Keratinocyte (primary cell): ENCODE measurements around the gene C17orf58. TPM values are rescaled to one million over a fixed set of nuclear protein-coding genes. Genes with fewer than 3 reads are reported as not detected.

Experiments
- DNase-seq: peaks from one replicate; pipeline ENCODE4 v3.0.0-alpha.2; 2011; ENCODE audit warnings: low read depth, missing footprints, low spot score
- FAIRE-seq: peaks from 2 replicates; lab custom pipeline; 2011; peaks lifted over from hg19 to GRCh38; lab: Jason Lieb, UNC
- H2AFZ ChIP-seq: 2 replicates; pipeline ENCODE4 v1.6.0; 2012; ENCODE audit warnings: low read length, control low read depth, inconsistent platforms; ENCODE audit not compliant: control insufficient read depth
- H3K27ac ChIP-seq: 2 replicates; pipeline ENCODE4 v1.5.1; 2011; ENCODE audit warnings: low read length; ENCODE audit not compliant: control insufficient read depth, insufficient read depth
- H3K27me3 ChIP-seq: 3 replicates; pipeline ENCODE4 v1.6.0; 2011; ENCODE audit warnings: low read length; ENCODE audit not compliant: control insufficient read depth, insufficient read depth; ENCODE audit errors: extremely low read depth
- H3K36me3 ChIP-seq, 2 experiments: 2 replicates in 1 of 2; 3 replicates in 1 of 2; pipeline ENCODE4 v1.5.1; 2011; ENCODE audit warnings: low read length in 2 of 2, mild to moderate bottlenecking in 1 of 2; ENCODE audit not compliant: control insufficient read depth in 2 of 2, insufficient read depth in 2 of 2; ENCODE audit errors: extremely low read depth in 1 of 2
- H3K4me1 ChIP-seq: 3 replicates; pipeline ENCODE4 v1.5.1; 2011; ENCODE audit warnings: low read length; ENCODE audit not compliant: control insufficient read depth, insufficient read depth; ENCODE audit errors: extremely low read depth
- H3K4me2 ChIP-seq: 3 replicates; pipeline ENCODE4 v1.6.0; 2011; ENCODE audit warnings: low read depth, low read length; ENCODE audit not compliant: control insufficient read depth, insufficient read depth; ENCODE audit errors: extremely low read depth
- H3K4me3 ChIP-seq, 3 experiments: fragments of 200-600 bp in 1 of 3; sonication (generic) in 1 of 3; 2 replicates in 2 of 3; 3 replicates in 1 of 3; pipeline ENCODE4 v1.5.1; 2011 to 2016; ENCODE audit warnings: low read length in 3 of 3, mild to moderate bottlenecking in 3 of 3, control low read depth in 2 of 3, inconsistent platforms in 1 of 3, low read depth in 1 of 3, mixed read lengths in 1 of 3, mixed run types in 1 of 3, moderate library complexity in 1 of 3; ENCODE audit not compliant: control insufficient read depth in 2 of 3, insufficient read depth in 2 of 3; ENCODE audit errors: extremely low read depth in 1 of 3
- H3K79me2 ChIP-seq: 2 replicates; pipeline ENCODE4 v1.6.0; 2012; ENCODE audit warnings: low read length; ENCODE audit not compliant: control insufficient read depth, insufficient read depth
- H3K9ac ChIP-seq: 3 replicates; pipeline ENCODE4 v1.6.0; 2011; ENCODE audit warnings: low read length; ENCODE audit not compliant: control insufficient read depth, insufficient read depth; ENCODE audit errors: extremely low read depth
- H3K9me1 ChIP-seq: 3 replicates; pipeline ENCODE4 v1.6.0; 2011; ENCODE audit warnings: low read length; ENCODE audit not compliant: control insufficient read depth, insufficient read depth; ENCODE audit errors: extremely low read depth
- H3K9me3 ChIP-seq: 2 replicates; pipeline ENCODE4 v1.5.1; 2012; ENCODE audit warnings: low read depth, low read length; ENCODE audit not compliant: control insufficient read depth
- H4K20me1 ChIP-seq: 3 replicates; pipeline ENCODE4 v1.6.0; 2011; ENCODE audit warnings: low read length; ENCODE audit not compliant: control insufficient read depth, insufficient read depth; ENCODE audit errors: extremely low read depth
- EZH2 ChIP-seq: IDR thresholded peaks from one replicate; pipeline ENCODE4 v1.6.1; 2012; ENCODE audit warnings: inconsistent platforms, mild to moderate bottlenecking, low read length, moderate library complexity
- dilution Hi-C: fragments of 300-500 bp; cut with MboI; formaldehyde crosslinking; loops from one replicate; pipeline ENCODE4 v1.7.0; 2020; ENCODE audit warnings: low sequenced_read_pairs; ENCODE audit not compliant: extremely low pct_ligation_motif_present
- polyA plus RNA-seq, 5 experiments: library from polyadenylated mRNA; depleted of rRNA in 3 of 5; stranded (reverse) in 3 of 5; stranded (forward) in 1 of 5; unstranded in 1 of 5; fragments of >200 nt; gene quantifications; 1 replicate in 1 of 5; 2 replicates in 3 of 5; 3 replicates in 1 of 5; pipeline versions ENCODE4 v1.2.1 to v1.2.3, GENCODE V29; 2011 to 2012; ENCODE audit warnings: missing spikeins in 2 of 5, low read depth in 1 of 5, low replicate concordance in 1 of 5
- TF ChIP-seq, protein P1 (sequence below), 3 experiments: IDR thresholded peaks in 1 of 3; conservative IDR thresholded peaks in 1 of 3; optimal IDR thresholded peaks in 1 of 3; 2 replicates in 2 of 3; 3 replicates in 1 of 3; pipeline versions ENCODE3 to v1.5.1; 2011; ENCODE audit warnings: low read length in 3 of 3, mild to moderate bottlenecking in 3 of 3, moderate library complexity in 2 of 3, control low read depth in 1 of 3, inconsistent platforms in 1 of 3; ENCODE audit not compliant: insufficient read depth in 2 of 3; ENCODE audit errors: extremely low read depth in 1 of 3

The C17orf58 gene
- polyA plus RNA-seq, 1 donor (not counting 4 experiments of a cell fraction or from before 2014, with no cell fraction given): 6.1 TPM

DNA sequence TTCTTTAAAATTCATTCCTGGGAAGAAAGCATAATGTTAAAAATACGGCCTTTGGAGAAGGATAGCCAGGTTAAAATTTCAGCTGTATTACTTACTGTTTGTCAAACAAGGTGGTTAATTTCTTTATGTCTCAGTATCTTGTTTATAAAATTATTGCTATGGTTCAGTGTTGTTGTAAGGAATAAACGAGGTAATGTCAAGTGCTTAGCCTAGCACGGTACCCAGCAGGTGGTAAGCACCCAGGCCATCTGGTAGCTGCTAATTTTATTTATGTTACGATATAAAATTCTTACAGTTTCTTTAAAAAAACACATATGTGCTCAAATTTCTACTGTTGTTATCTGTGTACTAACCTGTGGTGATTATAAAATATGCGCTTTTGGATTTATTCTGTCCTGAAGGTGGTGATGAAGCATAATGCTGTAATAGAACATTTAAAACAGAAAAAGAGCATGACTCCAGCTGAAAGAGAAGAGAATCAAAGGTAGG is 48.9 kb downstream of the C17orf58 start:
- H3K27me3 ChIP-seq: no peaks in the 10 kb centered on the region
- H3K9me1 ChIP-seq: no peaks in the 10 kb centered on the region
- H3K9me3 ChIP-seq: no peaks in the 10 kb centered on the region
- H3K4me2 ChIP-seq: no peak overlapping the region
- no peak for FAIRE-seq
- H4K20me1 ChIP-seq: no peaks in the 10 kb centered on the region
- no peak overlapping the region for H3K4me3 ChIP-seq
- DNase-seq: no peak
- H3K4me1 ChIP-seq: no peaks in the 10 kb centered on the region
- no peak overlapping the region for H2AFZ ChIP-seq
- dilution Hi-C loops: no loop called here
- H3K27ac ChIP-seq: no peak overlapping the region
- H3K9ac ChIP-seq: no peak overlapping the region
- H3K36me3 ChIP-seq: peaks cover 11 to 15% of the 10 kb centered on the region in 2 experiments
- no peaks in the 10 kb centered on the region for H3K79me2 ChIP-seq
- TF ChIP-seq, protein P1, sequence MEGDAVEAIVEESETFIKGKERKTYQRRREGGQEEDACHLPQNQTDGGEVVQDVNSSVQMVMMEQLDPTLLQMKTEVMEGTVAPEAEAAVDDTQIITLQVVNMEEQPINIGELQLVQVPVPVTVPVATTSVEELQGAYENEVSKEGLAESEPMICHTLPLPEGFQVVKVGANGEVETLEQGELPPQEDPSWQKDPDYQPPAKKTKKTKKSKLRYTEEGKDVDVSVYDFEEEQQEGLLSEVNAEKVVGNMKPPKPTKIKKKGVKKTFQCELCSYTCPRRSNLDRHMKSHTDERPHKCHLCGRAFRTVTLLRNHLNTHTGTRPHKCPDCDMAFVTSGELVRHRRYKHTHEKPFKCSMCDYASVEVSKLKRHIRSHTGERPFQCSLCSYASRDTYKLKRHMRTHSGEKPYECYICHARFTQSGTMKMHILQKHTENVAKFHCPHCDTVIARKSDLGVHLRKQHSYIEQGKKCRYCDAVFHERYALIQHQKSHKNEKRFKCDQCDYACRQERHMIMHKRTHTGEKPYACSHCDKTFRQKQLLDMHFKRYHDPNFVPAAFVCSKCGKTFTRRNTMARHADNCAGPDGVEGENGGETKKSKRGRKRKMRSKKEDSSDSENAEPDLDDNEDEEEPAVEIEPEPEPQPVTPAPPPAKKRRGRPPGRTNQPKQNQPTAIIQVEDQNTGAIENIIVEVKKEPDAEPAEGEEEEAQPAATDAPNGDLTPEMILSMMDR (optimal IDR thresholded peaks at IDR 0.05 in 1 of 3, IDR thresholded peaks at IDR 0.05 in 1 of 3, conservative IDR thresholded peaks at IDR 0.05 in 1 of 3; ENCODE audit: extremely low read depth in 1 of 3, insufficient read depth in 2 of 3, low read length in 3 of 3): no peak
- TF ChIP-seq EZH2: no peak

DNA sequence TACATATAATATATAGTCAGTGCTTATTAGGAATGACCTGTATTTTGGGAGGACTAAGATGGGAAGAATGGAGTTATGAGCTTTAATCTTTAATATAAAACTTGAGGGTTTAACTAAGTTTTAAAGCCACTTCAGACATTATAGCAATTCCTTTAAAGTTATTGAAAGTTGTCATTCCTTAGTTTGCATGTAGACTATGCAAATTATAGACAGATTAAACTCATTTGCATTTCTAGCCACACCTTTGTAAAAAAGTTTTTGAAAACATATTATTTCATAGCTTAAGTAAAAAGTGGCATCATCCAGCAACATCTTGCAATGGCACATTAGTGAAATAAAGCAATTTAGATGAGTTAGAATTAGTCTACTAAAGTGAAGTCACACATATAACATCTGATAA is 49.8 kb downstream of the C17orf58 start:
- no peaks in the 10 kb centered on the region for H3K27me3 ChIP-seq
- dilution Hi-C loops: no loop called here
- no peaks in the 10 kb centered on the region for H4K20me1 ChIP-seq
- peaks cover 11 to 15% of the 10 kb centered on the region in 2 experiments for H3K36me3 ChIP-seq
- H3K4me3 ChIP-seq: no peak overlapping the region
- no peak for TF ChIP-seq EZH2
- TF ChIP-seq, protein P1 (optimal IDR thresholded peaks at IDR 0.05 in 1 of 3, IDR thresholded peaks at IDR 0.05 in 1 of 3, conservative IDR thresholded peaks at IDR 0.05 in 1 of 3; ENCODE audit: extremely low read depth in 1 of 3, insufficient read depth in 2 of 3, low read length in 3 of 3): no peak
- FAIRE-seq (no peak), DNase-seq (no peak)
- H3K9me3 ChIP-seq: no peaks in the 10 kb centered on the region
- H3K9me1 ChIP-seq: no peaks in the 10 kb centered on the region
- H2AFZ ChIP-seq: no peak overlapping the region
- H3K27ac ChIP-seq: no peak overlapping the region
- no peak overlapping the region for H3K4me2 ChIP-seq
- no peaks in the 10 kb centered on the region for H3K4me1 ChIP-seq
- no peaks in the 10 kb centered on the region for H3K79me2 ChIP-seq
- no peak overlapping the region for H3K9ac ChIP-seq
